ENCODE measurements around the gene RBM33.

Gene RBM33

GRCh38 chr7:155741805-155742204, 97.3 kb downstream of the RBM33 start:
- DNase-seq (ENCODE audit: insufficient read length, low spot score) = no peak
- no peak for FAIRE-seq

- no peak for FAIRE-seq
These were observed 98.7 kb downstream of the RBM33 start for GRCh38 chr7:155743177-155743576.

GRCh38 chr7:155744971-155745683, 100.7 kb downstream of the RBM33 start:
- FAIRE-seq = no peak
- DNase-seq (ENCODE audit: insufficient read length, low spot score) = no peak

More at GRCh38 chr7:155743177-155743576, 98.7 kb downstream of the RBM33 start:
- no peak for DNase-seq (ENCODE audit: insufficient read length, low spot score)

GRCh38 chr7:155745737-155746136, 101.3 kb downstream of the RBM33 start:
- DNase-seq (ENCODE audit: insufficient read length, low spot score) (no peak), FAIRE-seq (no peak)

GRCh38 chr7:155746188-155746587, 101.7 kb downstream of the RBM33 start:
- FAIRE-seq (peak; percentile 86), DNase-seq (ENCODE audit: insufficient read length, low spot score) (no peak)

GRCh38 chr7:155747209-155747608, 102.7 kb downstream of the RBM33 start:
- DNase-seq (ENCODE audit: insufficient read length, low spot score) = no peak
- no peak for FAIRE-seq

- DNase-seq (ENCODE audit: insufficient read length, low spot score) (no peak), FAIRE-seq (no peak)
These were observed 105.1 kb downstream of the RBM33 start for GRCh38 chr7:155749578-155749977.

- FAIRE-seq = peak; percentile 68
- no peak for DNase-seq (ENCODE audit: insufficient read length, low spot score)
These were observed 106.0 kb downstream of the RBM33 start for GRCh38 chr7:155750255-155751125.

- FAIRE-seq = no peak
- no peak for DNase-seq (ENCODE audit: insufficient read length, low spot score)
These were observed 106.9 kb downstream of the RBM33 start for GRCh38 chr7:155751409-155751808.

- DNase-seq (ENCODE audit: insufficient read length, low spot score) (no peak), FAIRE-seq (peak; percentile 95)
These were observed 108.4 kb downstream of the RBM33 start for GRCh38 chr7:155752756-155753445.

- DNase-seq (ENCODE audit: insufficient read length, low spot score) (no peak), FAIRE-seq (no peak)
These were observed 109.0 kb downstream of the RBM33 start for GRCh38 chr7:155753446-155753965.

- FAIRE-seq (peak; percentile 33), DNase-seq (ENCODE audit: insufficient read length, low spot score) (no peak)
These were observed 109.7 kb downstream of the RBM33 start for GRCh38 chr7:155754165-155754564.

GRCh38 chr7:155755026-155755425, 110.6 kb downstream of the RBM33 start:
- DNase-seq (ENCODE audit: insufficient read length, low spot score) (no peak), FAIRE-seq (peak; percentile 28)

GRCh38 chr7:155756322-155756721, 111.9 kb downstream of the RBM33 start:
- DNase-seq (ENCODE audit: insufficient read length, low spot score) = no peak
- peak; percentile 62 for FAIRE-seq

GRCh38 chr7:155758348-155758747, 113.9 kb downstream of the RBM33 start:
- FAIRE-seq (no peak), DNase-seq (ENCODE audit: insufficient read length, low spot score) (no peak)

GRCh38 chr7:155759740-155760430, 115.4 kb downstream of the RBM33 start:
- DNase-seq (ENCODE audit: insufficient read length, low spot score) = no peak
- FAIRE-seq = no peak

GRCh38 chr7:155761162-155761561, 116.7 kb downstream of the RBM33 start:
- DNase-seq (ENCODE audit: insufficient read length, low spot score) (no peak), FAIRE-seq (peak; percentile 28)

- DNase-seq (ENCODE audit: insufficient read length, low spot score) (no peak), FAIRE-seq (no peak)
These were observed 117.6 kb downstream of the RBM33 start for GRCh38 chr7:155762036-155762435.

- DNase-seq (ENCODE audit: insufficient read length, low spot score) = no peak
- FAIRE-seq = no peak
These were observed 118.2 kb downstream of the RBM33 start for GRCh38 chr7:155762655-155763054.

GRCh38 chr7:155763122-155763521, 118.7 kb downstream of the RBM33 start:
- FAIRE-seq (no peak), DNase-seq (ENCODE audit: insufficient read length, low spot score) (no peak)

Measured in GM19239 (cell line).